DOHH2 (cell line): ENCODE measurements around the gene PPIL3.

Source experiments
- CTCF ChIP-seq: fragments of 200-600 bp; sonication (generic); IDR thresholded peaks from one replicate; pipeline ENCODE4 v1.5.1; 2014; ENCODE audit warnings: antibody characterized with exemption, mild to moderate bottlenecking, low read depth, low read length; ENCODE audit not compliant: poor library complexity, severe bottlenecking
- EZH2phosphoT487 ChIP-seq: fragments of 200-600 bp; sonication (generic); IDR thresholded peaks from 2 replicates; pipeline ENCODE4 v1.6.1; 2017; ENCODE audit warnings: borderline replicate concordance, mild to moderate bottlenecking, antibody characterized with exemption, low read length, moderate library complexity, mixed read lengths

GRCh38 chr2:200845194-200845593 lies 43.7 kb downstream of the PPIL3 start:
- no peak for TF ChIP-seq CTCF
- no peak for TF ChIP-seq EZH2phosphoT487
